Measurements from ENCODE around the gene KDM3B.
A peak's percentile ranks its signal among the peaks of the same experiment; 100 is the strongest.
"Not testable (repeated sequence)": the region's sequence is repeated elsewhere in the genome, so short reads cannot be mapped to it uniquely, and the experiment has no call there.

Gene KDM3B

GRCh38 chr5:138351056-138351455, 1.4 kb upstream of the KDM3B start:
- no peak for DNase-seq

GRCh38 chr5:138351517-138351916, 968 bp upstream of the KDM3B start:
- no peak for DNase-seq

- peak; percentile 36 for DNase-seq
These were observed 456 bp downstream of the KDM3B start for GRCh38 chr5:138352722-138353559.

GRCh38 chr5:138353560-138354080, 1.1 kb downstream of the KDM3B start:
- DNase-seq, result no peak

GRCh38 chr5:138354387-138354786, 1.9 kb downstream of the KDM3B start:
- no peak for DNase-seq

- peak; percentile 4 for DNase-seq
These were observed 2.5 kb downstream of the KDM3B start for GRCh38 chr5:138354926-138355378.

- DNase-seq, result no peak
These were observed 7.1 kb downstream of the KDM3B start for GRCh38 chr5:138359621-138360020.

- DNase-seq, result no peak
These were observed 8.5 kb downstream of the KDM3B start for GRCh38 chr5:138360941-138361452.

- no peak for DNase-seq
These were observed 12.1 kb downstream of the KDM3B start for GRCh38 chr5:138364576-138364975.

GRCh38 chr5:138366632-138367382, 14.3 kb downstream of the KDM3B start:
- DNase-seq, result peak; percentile 7

GRCh38 chr5:138369261-138369660, 16.8 kb downstream of the KDM3B start:
- no peak for DNase-seq

- no peak for DNase-seq
These were observed 17.2 kb downstream of the KDM3B start for GRCh38 chr5:138369706-138370105.

- no peak for DNase-seq
These were observed 18.1 kb downstream of the KDM3B start for GRCh38 chr5:138370537-138370936.

GRCh38 chr5:138371454-138371853, 19.0 kb downstream of the KDM3B start:
- no peak for DNase-seq

GRCh38 chr5:138372225-138372624, 19.7 kb downstream of the KDM3B start:
- DNase-seq, result no peak

GRCh38 chr5:138372653-138373052, 20.2 kb downstream of the KDM3B start:
- DNase-seq, result no peak

- DNase-seq, result no peak
These were observed 29.9 kb downstream of the KDM3B start for GRCh38 chr5:138382347-138382746.

- DNase-seq, result no peak
These were observed 33.2 kb downstream of the KDM3B start for GRCh38 chr5:138385660-138386059.

- no peak for DNase-seq
These were observed 33.8 kb downstream of the KDM3B start for GRCh38 chr5:138386290-138386689.

GRCh38 chr5:138389332-138389731, 36.8 kb downstream of the KDM3B start:
- DNase-seq, result no peak

GRCh38 chr5:138389911-138390310, 37.4 kb downstream of the KDM3B start:
- not testable (repeated sequence) for DNase-seq

- no peak for DNase-seq
These were observed 39.4 kb downstream of the KDM3B start for GRCh38 chr5:138391859-138392386.

GRCh38 chr5:138402640-138403039, 50.2 kb downstream of the KDM3B start:
- DNase-seq, result no peak
